Left cardiac atrium (tissue), 4 donors: ENCODE measurements around the gene LRCH3. TPM values are rescaled to one million over a fixed set of nuclear protein-coding genes. Genes with fewer than 3 reads are reported as not detected.
"Not testable (repeated sequence)": the region's sequence is repeated elsewhere in the genome, so short reads cannot be mapped to it uniquely, and the experiment has no call there.

Experiments
- ATAC-seq, 2 donors: fragments of 200-7000 bp; cut with Tn5 transposase; one replicate each; pipeline ENCODE4 v1.9.1; 2020; ENCODE audit warnings: mild to moderate bottlenecking in 2 of 2, moderate library complexity in 2 of 2
- DNase-seq: peaks from one replicate; pipeline ENCODE4 v3.0.0-alpha.2; 2020
- intact Hi-C, 2 donors: fragments of 100-400 bp; cut with DNase I; formaldehyde crosslinking; loops; one replicate each; pipeline versions ENCODE4 v1.14.1 to v1.15.1; 2022 to 2023
- total RNA-seq, 2 donors: library from RNA; stranded (reverse); fragmentation: NEBNext Ultra II Directional; extraction: Animal tissue kit (Norgen Biotek cat#: 25700); gene quantifications; one replicate each; pipeline ENCODE4 v1.2.1, GENCODE V29; 2021
- donor health status: DM: no; HTN: yes; CAD: no.
- donor health status: DM: no; HTN: yes; CAD: no; lungs with severe emphysema.
- donor health status: DM: yes; HTN: yes; CAD: no.
- donor health status: Dilated cardiomyopathy.

LRCH3 gene
- total RNA-seq, 2 donors from 2014 or later: 21.3 to 35.3 TPM

DNA sequence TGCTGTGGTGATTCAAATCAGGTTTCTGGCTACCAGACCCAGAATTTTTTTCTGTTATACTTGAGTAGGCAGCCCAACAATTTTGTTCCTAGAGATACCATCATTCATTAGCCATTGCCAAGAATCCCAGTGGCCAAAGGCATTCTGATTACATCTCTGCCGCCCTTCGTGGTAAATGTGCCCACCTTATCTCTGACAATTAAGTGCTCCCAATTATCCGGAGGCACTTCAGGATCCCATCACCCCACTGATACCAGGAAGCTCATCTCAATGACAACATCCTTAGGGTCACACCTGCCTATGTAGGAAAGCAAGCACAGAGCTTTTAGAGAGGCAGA, 115.8 kb downstream of the LRCH3 start:
- intact Hi-C loops: loop anchor here in 1 of 2 donors (5.0 kb wide), 1 partner anchor 35 kb away; no protein-coding TSS in a partner anchor

DNA sequence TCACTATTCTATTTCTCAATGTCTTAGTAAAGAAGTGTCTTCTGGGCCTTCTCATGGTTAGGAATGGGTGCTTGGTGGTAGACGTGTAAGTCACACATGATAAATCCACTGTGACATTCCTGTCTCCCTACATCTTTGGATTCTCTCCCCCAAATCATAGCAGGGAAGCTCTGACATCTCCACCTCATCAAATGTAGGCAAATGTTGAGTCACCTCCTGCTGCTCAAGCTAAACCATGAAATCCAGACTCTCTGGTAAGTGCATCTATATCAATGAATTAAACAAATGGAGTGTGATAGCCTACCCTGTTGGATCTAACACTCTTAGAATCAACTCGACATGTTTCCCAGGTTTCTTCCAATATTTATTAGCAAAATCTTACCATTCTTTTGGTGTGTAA, 116.1 kb downstream of the LRCH3 start:
- ATAC-seq: no peak
- intact Hi-C loops: loop anchor here in 1 of 2 donors (5.0 kb wide), 1 partner anchor 35 kb away; no protein-coding TSS in a partner anchor
- no peak for DNase-seq

More for the DNA sequence above, 115.8 kb downstream of the LRCH3 start:
- ATAC-seq (no peak), DNase-seq (no peak)

DNA sequence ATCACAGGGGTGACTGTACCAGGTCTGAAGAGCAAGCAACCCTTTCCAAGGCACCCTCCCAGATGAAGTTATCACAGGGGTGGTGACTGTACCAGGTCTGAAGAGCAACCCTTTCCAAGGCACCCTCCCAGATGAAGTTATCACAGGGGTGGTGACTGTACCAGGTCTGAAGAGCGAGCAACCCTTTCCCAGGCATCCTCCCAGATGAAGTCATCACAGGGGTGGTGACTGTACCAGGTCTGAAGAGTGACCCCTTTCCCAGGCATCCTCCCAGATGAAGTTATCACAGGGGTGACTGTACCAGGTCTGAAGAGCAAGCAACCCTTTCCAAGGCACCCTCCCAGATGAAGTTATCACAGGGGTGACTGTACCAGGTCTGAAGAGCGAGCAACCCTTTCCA, 117.5 kb downstream of the LRCH3 start:
- ATAC-seq, DNase-seq: not testable (repeated sequence)
- intact Hi-C loops: loop anchor here in 1 of 2 donors (5.0 kb wide), 1 partner anchor 34 kb away; no protein-coding TSS in a partner anchor

DNA sequence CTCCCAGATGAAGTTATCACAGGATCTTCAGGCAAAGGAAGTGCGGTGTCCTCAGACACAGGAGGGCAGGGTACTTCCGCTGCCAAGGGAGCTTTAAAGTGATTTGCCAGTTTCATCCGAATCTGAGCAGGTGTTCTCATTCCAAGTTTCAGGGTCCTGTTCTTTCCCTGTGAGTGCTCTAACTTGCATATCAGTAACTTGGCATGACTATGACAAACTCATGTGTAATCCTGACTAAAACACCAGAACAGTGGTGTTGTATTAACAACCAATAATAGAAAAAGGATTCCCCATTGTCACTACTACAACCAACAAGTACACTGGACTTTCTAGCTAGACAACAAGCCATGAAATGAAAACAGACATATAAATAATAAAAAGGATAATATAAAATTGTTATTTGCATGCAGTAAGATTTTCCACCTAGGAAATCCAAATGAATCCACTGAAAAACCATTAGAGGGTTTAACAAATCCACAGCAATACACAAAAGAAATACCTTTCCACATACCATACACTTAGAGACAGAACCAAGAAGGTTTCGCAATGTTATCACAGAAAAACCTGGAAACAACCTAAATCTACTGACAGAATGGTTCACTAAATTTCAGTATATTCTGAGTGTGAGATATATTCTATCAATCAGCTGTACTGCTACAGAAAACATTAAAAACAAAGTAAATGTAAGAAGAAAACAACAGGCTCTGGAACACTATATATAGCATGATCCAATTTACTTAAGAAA, 118.1 kb downstream of the LRCH3 start:
- no peak for DNase-seq
- no peak for ATAC-seq
- intact Hi-C loops: loop anchor here in 1 of 2 donors (5.0 kb wide), 1 partner anchor 33 kb away; no protein-coding TSS in a partner anchor

DNA sequence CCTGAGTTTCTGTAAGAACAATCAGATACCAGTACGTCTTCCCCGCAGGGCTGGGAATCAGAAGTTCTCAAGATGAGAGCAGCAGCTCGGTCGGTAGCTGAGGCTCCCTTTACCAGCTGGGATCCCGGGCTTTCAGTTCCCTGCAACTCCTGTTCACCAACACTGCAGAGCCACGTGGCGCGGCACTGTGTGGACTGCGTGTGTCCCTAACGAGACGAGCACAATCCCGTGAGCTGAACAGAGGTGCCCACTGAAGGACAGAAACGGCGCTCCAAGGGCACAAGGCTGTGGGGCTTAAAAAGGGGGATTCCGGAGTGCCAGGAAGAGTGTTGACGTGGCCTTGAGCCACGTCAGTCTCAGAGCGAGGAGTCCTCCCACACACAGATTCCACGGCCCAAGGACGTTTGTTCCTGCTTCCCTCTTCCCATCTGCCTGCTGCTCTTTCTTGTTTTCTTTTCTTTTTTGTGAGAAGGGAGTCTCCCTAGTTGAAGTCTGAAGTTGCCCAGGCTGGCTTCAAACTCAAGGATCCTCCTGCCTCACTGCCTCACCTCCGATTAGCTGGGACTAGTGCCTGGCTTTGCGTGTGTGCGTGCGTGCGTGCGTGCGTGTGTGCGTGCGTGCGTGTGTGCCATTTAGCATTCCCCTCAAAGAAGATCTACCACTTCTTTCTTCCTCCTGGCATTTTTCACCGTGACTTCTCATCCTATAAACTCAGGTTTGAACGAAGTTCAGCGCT, 121.9 kb downstream of the LRCH3 start:
- intact Hi-C loops: no loop called here
- ATAC-seq (peak; percentile 80 to 81), DNase-seq (peak; percentile 45)

DNA sequence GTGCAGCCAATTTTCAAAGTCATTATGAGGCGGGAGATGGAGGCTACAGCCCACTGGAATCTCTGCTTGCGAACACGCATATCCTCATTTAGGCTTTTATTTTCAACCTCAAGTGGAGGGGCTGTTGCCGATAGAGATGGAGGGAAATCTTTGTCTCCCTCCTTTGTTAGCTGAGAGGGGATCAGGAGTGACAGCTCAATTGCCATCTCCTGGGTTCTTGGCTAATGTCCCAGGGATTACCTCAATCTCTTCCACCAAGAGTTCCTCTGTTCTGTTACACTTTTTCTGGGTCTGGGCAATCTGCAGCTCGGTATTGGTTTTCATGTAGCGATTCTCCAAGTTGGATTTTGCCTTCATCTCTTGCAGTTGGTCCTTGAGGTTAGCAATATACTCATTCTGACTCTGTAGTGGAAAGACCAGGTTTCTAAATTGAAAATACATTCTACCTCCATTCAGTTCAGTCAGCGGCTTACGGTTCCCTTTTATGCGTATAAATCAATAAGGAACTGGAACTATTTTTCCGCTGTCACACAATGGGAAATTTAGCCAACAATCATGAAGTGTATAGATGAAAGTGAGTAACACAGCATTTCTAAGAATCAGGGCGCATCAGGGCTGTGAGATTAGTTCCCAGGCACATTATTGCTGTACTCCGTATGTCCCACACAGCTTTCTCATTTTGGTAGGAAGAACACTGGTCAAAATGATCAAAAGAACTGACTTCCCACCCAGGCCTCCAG, 122.8 kb downstream of the LRCH3 start:
- intact Hi-C loops: no loop called here
- no peak for DNase-seq
- no peak for ATAC-seq

DNA sequence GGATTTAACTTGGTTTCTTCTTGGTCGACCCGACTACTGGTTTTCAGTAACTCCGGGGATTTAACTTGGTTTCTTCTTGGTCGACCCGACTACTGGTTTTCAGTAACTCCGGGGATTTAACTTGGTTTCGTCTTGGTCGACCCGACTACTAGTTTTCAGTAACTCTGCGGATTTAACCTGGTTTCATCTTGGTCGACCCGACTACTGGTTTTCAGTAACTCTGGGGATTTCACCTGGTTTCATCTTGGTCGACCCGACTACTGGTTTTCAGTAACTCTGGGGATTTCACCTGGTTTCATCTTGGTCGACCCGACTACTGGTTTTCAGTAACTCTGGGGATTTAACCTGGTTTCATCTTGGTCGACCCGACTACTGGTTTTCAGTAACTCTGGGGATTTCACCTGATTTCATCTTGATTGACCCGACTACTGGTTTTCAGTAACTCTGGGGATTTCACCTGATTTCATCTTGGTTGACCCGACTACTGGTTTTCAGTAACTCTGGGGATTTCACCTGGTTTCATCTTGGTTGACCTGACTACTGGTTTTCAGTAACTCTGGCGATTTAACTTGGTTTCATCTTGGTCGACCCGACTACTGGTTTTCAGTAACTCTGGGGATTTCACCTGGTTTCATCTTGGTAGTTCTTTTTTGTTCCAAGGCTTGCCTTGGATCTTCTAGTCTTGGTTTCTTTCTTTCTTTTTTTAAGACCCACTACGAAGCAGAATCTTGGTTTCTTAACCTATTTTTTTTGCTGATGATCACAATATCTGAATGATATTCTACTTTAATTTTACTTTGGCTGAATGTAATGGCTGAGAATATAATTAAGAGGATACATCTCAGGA, 130.6 kb downstream of the LRCH3 start:
- ATAC-seq, DNase-seq, intact Hi-C loops: not testable (repeated sequence)

DNA sequence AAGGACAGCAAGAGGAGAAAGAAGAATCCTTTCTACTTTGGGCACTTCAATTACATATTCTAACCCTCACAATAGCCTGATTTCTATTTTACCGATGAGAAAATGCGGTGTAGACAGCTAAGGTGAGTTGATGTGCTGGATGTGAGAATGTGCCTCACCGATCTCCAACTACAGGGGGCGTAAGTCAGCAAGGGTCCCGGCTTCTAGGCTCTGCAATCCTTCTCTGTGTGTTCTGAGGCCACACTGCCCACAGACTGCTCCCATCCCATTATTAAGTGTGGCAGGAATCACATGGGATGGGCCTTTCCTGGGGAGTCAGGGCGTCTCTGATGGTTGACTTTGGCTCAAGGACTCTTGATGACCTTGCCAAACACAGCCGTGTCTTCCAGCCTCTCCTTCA, 135.4 kb downstream of the LRCH3 start:
- intact Hi-C loops: no loop called here
- ATAC-seq (no peak), DNase-seq (no peak)

DNA sequence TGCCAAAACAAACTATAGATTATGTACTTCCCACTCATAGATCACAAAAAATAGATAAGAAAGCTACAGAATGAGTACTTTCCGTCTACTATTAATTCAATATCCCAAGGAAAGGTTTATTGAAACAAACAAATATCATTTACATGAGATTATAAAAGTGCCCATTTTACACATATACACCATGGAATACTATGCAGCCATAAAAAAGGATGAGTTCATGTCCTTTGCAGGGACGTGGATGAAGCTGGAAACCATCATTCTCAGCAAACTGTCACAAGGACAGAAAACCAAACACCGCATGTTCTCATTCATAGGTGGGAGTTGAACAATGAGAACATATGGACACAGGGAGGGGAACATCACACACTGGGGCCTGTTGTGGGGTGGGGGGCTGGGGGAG, 136.5 kb downstream of the LRCH3 start:
- intact Hi-C loops, DNase-seq, ATAC-seq: not testable (repeated sequence)

DNA sequence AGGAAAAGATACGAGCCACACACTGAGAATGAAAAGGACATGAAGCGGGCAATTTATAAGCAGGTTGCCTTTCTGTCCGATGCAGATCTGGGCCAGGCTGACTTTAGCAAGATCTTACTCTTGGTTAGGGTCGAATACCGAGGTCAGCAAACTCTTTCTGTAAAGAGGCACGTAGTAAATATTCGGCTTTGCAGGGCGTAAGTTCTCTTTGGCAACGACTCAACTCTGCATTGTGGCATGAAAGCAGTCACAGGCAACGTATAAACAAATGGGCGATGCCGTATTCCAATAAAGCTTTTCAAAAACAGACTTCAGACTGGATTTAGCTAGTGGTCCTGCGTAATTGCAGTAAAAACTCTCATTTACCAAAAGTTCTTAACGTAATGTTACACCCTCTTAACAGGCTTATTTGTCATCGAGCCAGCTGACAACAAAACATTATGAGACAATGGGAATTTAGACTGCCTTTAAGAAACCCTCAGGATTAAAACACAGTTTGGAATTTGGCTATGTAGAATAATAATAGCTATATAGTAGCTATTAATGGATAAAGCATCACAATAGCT, 145.8 kb downstream of the LRCH3 start:
- ATAC-seq (no peak), DNase-seq (no peak)
- intact Hi-C loops: no loop called here

Other genes with a start within 250 kb of the LRCH3 start
- 10 to 100 TPM; 29.9 to 31.4 TPM for gene BDH1, start 235.3 kb upstream of the LRCH3 start, total RNA-seq
- 10 to 100 TPM; 14.0 to 22.7 TPM for gene RUBCN, start 54.4 kb upstream of the LRCH3 start, total RNA-seq
- gene FYTTD1, start 41.4 kb upstream of the LRCH3 start, total RNA-seq: 10 to 100 TPM; 51.5 to 74.9 TPM
- gene RPL35A, start 158.9 kb downstream of the LRCH3 start, total RNA-seq: 100 to 1,000 TPM; 716 to 727 TPM
- gene LMLN, start 169.0 kb downstream of the LRCH3 start, total RNA-seq: 1 to 10 TPM; 6.9 to 7.0 TPM